ENCODE results near the gene TMEM247.

DNA sequence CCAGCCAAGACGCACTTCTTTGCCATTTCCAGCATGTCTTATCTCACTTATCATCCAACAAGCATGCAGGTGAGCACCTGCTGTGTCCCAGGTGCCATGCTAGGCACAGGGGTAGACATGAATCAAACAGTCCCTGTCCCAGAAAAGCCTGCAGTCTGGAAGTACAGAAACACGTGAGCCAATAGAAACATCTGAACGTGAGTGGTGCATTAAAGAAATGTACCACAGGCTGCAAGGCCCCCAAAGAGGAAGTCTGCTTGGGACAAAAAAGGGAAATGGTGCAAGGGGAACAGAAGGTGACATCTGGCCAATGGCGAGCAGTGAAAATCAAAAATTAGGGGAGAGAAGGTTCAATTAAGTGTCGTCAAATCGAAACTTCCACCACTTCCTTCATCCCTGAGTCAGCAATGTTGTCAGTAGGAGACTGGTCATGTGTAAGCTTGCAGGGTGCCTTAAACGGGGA, 17.6 kb upstream of the TMEM247 start:
- TF ChIP-seq, protein P1, sequence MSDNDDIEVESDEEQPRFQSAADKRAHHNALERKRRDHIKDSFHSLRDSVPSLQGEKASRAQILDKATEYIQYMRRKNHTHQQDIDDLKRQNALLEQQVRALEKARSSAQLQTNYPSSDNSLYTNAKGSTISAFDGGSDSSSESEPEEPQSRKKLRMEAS (CRISPR knock-in tag; IDR thresholded peaks at IDR 0.05): no peak
- TF ChIP-seq, protein P2, sequence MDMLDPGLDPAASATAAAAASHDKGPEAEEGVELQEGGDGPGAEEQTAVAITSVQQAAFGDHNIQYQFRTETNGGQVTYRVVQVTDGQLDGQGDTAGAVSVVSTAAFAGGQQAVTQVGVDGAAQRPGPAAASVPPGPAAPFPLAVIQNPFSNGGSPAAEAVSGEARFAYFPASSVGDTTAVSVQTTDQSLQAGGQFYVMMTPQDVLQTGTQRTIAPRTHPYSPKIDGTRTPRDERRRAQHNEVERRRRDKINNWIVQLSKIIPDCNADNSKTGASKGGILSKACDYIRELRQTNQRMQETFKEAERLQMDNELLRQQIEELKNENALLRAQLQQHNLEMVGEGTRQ (CRISPR knock-in tag; IDR thresholded peaks at IDR 0.05): no peak
- TF ChIP-seq, protein P3, sequence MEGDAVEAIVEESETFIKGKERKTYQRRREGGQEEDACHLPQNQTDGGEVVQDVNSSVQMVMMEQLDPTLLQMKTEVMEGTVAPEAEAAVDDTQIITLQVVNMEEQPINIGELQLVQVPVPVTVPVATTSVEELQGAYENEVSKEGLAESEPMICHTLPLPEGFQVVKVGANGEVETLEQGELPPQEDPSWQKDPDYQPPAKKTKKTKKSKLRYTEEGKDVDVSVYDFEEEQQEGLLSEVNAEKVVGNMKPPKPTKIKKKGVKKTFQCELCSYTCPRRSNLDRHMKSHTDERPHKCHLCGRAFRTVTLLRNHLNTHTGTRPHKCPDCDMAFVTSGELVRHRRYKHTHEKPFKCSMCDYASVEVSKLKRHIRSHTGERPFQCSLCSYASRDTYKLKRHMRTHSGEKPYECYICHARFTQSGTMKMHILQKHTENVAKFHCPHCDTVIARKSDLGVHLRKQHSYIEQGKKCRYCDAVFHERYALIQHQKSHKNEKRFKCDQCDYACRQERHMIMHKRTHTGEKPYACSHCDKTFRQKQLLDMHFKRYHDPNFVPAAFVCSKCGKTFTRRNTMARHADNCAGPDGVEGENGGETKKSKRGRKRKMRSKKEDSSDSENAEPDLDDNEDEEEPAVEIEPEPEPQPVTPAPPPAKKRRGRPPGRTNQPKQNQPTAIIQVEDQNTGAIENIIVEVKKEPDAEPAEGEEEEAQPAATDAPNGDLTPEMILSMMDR (IDR thresholded peaks at IDR 0.05): no peak
- TF ChIP-seq CREB1 (CRISPR knock-in tag; IDR thresholded peaks at IDR 0.05) (no peak), TEAD4 (CRISPR knock-in tag; IDR thresholded peaks at IDR 0.05) (no peak), NFYB (CRISPR knock-in tag; conservative IDR thresholded peaks at IDR 0.05; ENCODE audit: low read depth) (no peak)

All from WTC11 (cell line).